ENCODE measurements around the gene PIM1.
"Not testable (repeated sequence)": the region's sequence is repeated elsewhere in the genome, so short reads cannot be mapped to it uniquely, and the experiment has no call there.

PIM1 gene

GRCh38 chr6:37171201-37171969 is 1.4 kb downstream of the PIM1 start:
- DNase-seq (ENCODE audit: low spot score), result peak; percentile 67

GRCh38 chr6:37171970-37172812 is 2.2 kb downstream of the PIM1 start:
- peak; percentile 95 for DNase-seq (ENCODE audit: low spot score)

- no peak for DNase-seq (ENCODE audit: low spot score)
Observed at GRCh38 chr6:37172912-37173492, 3.0 kb downstream of the PIM1 start.

GRCh38 chr6:37173493-37174195 is 3.7 kb downstream of the PIM1 start:
- peak; percentile 78 for DNase-seq (ENCODE audit: low spot score)

- DNase-seq (ENCODE audit: low spot score), result no peak
Observed at GRCh38 chr6:37174196-37174514, 4.2 kb downstream of the PIM1 start.

GRCh38 chr6:37174515-37175331 is 4.8 kb downstream of the PIM1 start:
- peak; percentile 49 for DNase-seq (ENCODE audit: low spot score)

- peak; percentile 64 for DNase-seq (ENCODE audit: low spot score)
Observed at GRCh38 chr6:37175332-37176267, 5.6 kb downstream of the PIM1 start.

- peak; percentile 62 for DNase-seq (ENCODE audit: low spot score)
Observed at GRCh38 chr6:37176268-37177076, 6.5 kb downstream of the PIM1 start.

- peak; percentile 56 for DNase-seq (ENCODE audit: low spot score)
Observed at GRCh38 chr6:37177077-37177934, 7.4 kb downstream of the PIM1 start.

GRCh38 chr6:37177935-37178517 is 8.1 kb downstream of the PIM1 start:
- DNase-seq (ENCODE audit: low spot score), result no peak

GRCh38 chr6:37180075-37180474 is 10.1 kb downstream of the PIM1 start:
- no peak for DNase-seq (ENCODE audit: low spot score)

- DNase-seq (ENCODE audit: low spot score), result not testable (repeated sequence)
Observed at GRCh38 chr6:37180610-37181009, 10.7 kb downstream of the PIM1 start.

GRCh38 chr6:37182736-37183590 is 13.0 kb downstream of the PIM1 start:
- peak; percentile 85 for DNase-seq (ENCODE audit: low spot score)

- not testable (repeated sequence) for DNase-seq (ENCODE audit: low spot score)
Observed at GRCh38 chr6:37185949-37186720, 16.2 kb downstream of the PIM1 start.

GRCh38 chr6:37187321-37188022 is 17.5 kb downstream of the PIM1 start:
- no peak for DNase-seq (ENCODE audit: low spot score)
